ENCODE data around the gene CARMIL3.

The CARMIL3 gene

DNA sequence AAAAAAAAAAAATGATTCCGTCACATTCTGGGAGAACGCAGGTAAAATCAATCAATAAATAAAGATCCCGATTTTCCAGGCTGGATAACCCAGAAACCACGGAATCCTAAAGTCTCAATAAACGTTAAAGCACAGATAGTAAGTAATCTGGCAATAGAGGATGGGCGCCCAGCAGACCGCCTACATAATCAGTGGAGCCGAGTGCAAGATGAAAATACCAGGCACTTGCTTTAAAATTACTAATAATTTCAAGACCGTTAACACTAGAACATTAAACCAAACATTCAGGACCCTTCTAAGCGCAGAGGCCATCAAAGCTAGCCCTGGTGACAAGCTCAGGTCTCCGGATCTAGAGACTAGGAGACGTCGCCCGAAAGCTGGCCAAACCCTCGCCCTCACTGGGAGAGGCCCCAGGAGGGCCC, 61.6 kb downstream of the CARMIL3 start:
- peak overlapping the region; percentile 94 for H3K4me3 ChIP-seq (ENCODE audit: low read depth, low read length)

GRCh38 chr14:24113801-24114531, 62.2 kb downstream of the CARMIL3 start:
- H3K4me3 ChIP-seq (ENCODE audit: low read depth, low read length): peak overlapping the region; percentile 94

DNA sequence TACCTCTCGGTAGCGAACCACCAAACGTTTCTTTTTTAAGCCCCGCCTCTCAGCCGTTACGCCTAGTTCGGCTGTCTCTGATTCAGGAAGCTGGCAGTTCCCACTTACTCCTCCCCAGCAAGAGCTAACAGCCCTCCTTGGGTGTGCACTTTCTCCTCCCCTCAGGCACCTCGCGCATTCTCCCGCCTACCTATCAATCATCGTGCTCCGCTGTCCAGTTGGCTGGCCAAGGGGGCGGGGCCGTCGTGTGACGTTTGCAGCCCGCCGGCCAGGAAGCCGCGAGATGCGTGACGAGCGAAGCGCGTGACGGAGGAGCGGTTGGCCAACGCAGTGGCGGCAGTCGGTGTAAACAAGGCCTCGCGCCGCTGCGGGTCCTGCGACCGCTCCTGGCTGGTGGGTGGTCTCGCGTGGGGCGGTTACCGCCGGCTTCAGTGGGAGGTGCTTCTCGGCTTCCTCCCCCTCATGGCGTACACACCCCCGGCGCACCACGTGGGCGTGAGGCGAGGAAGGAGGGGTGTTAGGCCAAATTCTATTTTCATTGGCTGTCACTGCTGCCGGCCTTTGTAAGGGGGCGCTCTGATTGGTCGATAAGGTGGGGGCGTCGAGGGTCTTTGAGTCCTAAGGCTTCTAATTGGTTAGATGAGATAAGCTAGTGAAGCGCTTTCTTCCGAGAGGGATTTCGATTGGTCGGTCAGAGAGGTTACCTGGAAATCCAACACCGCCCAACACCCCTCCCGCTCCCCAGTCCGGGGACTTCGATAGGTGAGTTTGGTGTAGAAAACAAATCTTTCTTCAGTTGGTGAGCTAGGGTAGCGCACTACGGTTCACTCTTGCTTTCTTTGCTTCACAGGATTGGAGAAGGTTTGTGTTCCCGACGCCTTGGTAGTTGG, 63.0 kb downstream of the CARMIL3 start, which contains the start of the genes DCAF11 and NRL:
TSS of gene DCAF11 (plus strand) at position 246 of the 890 bp plus-strand sequence. CDS start 818 bp downstream, outside the sequence.
TSS of gene NRL (minus strand) at position 418 of the 890 bp plus-strand sequence. CDS start 32,101 bp downstream, outside the sequence.
- peak within 1 kb of the TSS; percentile 94 for H3K4me3 ChIP-seq (ENCODE audit: low read depth, low read length)

DNA sequence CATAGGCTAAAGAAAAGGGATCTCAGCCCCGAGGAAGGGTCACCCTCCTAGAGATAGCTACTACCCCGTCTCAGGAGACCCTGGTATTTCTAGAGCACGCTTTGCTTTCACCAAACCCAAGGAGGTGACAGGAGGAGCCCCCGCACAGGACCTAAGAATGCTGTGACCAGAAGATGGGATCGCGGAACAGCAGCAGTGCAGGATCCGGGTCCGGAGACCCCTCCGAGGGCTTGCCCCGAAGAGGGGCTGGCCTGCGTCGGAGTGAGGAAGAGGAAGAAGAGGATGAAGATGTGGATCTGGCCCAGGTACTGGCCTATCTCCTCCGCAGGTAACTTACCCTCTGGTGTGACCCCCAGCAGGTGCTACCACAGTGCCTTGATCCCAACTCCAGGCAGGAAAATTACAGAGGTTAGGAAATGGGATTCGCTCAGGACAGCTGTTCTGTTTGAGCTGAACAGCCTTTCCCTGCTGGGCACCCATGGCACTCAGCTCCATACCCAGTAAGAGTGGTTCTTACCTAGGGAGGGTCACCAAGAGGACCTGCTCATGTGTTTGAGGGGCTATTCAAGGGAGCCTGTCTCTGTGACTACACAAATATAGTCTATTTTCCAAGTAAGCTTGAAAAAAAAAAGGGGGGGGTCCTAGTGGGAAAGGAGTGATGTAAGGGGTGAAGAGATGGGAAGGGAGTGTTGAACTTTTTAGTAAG, 63.8 kb downstream of the CARMIL3 start:
- H3K4me3 ChIP-seq (ENCODE audit: low read depth, low read length): peak overlapping the region; percentile 94

- H3K4me3 ChIP-seq (ENCODE audit: low read depth, low read length): no peak overlapping the region
Measured at GRCh38 chr14:24116128-24116814, 64.5 kb downstream of the CARMIL3 start.

DNA sequence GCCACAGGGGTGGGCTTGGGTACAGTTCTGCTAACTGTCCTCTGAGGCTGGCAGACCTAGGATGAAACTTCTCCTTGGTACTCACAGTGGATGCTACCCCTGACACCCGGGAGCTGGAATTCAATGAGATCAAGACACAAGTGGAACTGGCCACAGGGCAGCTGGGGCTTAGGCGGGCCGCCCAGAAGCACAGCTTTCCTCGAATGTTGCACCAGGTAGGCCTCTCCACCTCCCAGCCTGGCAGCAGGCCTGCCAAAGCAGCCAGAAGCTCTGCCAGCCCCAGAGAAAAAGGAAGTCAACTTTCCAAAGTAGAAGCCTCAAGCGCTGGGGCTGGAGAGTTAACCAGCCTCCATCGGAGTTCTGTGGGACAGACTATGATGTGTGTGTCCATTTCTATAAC, 65.4 kb downstream of the CARMIL3 start:
- no peak overlapping the region for H3K4me3 ChIP-seq (ENCODE audit: low read depth, low read length)

Measured in iPS-11a (cell line).